Lower leg skin (tissue), 3 donors: ENCODE data around the gene NMNAT3.

Experiments
- POLR2A ChIP-seq, 2 donors: fragments of 450-650 bp; IDR thresholded peaks; one replicate each; pipeline ENCODE4 v1.6.1; 2016 to 2017; ENCODE audit warnings: antibody characterized with exemption in 2 of 2, mild to moderate bottlenecking in 1 of 2, moderate library complexity in 1 of 2
- TF ChIP-seq, protein P1 (sequence below), 3 donors: fragments of 450-650 bp; IDR thresholded peaks; one replicate each; pipeline ENCODE4 v1.5.1; 2016; ENCODE audit warnings: antibody characterized with exemption in 3 of 3, mild to moderate bottlenecking in 3 of 3, moderate library complexity in 2 of 3

DNA sequence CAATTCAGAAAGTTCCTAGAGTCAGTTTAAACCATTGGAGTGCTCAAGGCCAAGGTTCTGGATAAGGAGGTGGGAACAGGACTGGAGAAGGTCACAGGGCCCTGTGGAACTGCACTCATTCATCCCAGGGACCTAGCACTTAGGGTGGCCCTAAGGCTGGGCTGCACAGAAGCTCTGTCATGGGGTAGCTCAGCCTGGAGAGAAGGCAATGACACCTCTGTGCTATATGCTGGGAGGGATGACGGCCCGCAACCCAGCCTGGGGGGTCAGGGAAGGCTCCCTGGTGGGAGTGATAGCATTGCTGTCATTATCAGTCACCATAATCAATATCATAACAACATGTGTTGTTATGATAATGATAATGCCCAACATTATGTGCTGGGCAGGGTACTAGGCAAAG is 151.6 kb downstream of the NMNAT3 start:
- TF ChIP-seq POLR2A (IDR thresholded peaks at IDR 0.05) = no peak
- TF ChIP-seq, protein P1, sequence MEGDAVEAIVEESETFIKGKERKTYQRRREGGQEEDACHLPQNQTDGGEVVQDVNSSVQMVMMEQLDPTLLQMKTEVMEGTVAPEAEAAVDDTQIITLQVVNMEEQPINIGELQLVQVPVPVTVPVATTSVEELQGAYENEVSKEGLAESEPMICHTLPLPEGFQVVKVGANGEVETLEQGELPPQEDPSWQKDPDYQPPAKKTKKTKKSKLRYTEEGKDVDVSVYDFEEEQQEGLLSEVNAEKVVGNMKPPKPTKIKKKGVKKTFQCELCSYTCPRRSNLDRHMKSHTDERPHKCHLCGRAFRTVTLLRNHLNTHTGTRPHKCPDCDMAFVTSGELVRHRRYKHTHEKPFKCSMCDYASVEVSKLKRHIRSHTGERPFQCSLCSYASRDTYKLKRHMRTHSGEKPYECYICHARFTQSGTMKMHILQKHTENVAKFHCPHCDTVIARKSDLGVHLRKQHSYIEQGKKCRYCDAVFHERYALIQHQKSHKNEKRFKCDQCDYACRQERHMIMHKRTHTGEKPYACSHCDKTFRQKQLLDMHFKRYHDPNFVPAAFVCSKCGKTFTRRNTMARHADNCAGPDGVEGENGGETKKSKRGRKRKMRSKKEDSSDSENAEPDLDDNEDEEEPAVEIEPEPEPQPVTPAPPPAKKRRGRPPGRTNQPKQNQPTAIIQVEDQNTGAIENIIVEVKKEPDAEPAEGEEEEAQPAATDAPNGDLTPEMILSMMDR (IDR thresholded peaks at IDR 0.05) = no peak
